ENCODE data around the gene THSD4. TPM values are rescaled to one million over a fixed set of nuclear protein-coding genes. Genes with fewer than 3 reads are reported as not detected.

THSD4 gene
- total RNA-seq, 2 experiments from 2014 or later: not detected

DNA sequence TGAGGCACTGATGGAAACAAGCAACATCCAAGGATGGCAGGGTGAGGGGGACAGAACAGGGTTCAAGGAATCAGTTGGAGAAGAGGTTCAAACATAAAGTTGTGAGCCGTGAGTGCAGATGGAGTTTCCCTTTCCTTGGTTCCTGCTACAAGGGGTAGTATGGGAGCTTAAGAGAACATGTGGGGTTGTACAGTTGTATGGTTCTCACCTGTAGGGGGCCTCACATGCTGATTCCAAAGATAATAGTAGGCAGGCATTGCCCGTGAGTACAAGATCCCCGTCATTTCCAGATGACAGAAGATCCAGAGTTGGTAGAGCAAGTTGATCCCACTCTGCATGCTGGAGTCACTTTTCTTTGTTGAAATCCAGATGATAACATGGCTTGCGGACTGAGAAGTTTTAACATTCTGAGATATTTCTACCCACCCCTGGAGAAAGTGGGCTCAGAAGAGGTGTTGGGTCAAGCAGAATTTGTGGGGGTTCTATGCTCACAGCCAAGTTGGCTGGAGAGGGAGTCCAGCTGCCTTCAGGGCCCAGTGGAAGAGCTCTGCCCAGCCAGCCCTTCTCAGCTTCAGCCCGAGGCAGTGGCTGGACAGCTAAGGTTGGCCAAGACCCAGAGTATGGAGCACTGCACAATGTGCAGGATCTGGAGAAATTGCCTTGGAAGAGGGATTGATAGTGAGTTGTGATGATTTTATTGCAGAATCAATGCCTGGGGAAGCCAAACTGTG is 141.8 kb downstream of the THSD4 start:
- BruUV-seq (replicated peaks): no TSS peak
- intact Hi-C loops (cut with micrococcal nuclease; ENCODE audit: unreplicated experiment): no loop called here
- no peak for TF ChIP-seq EZH2phosphoT487 (IDR thresholded peaks at IDR 0.05; ENCODE audit: borderline replicate concordance, low read depth, low read length)
- TF ChIP-seq CTCF (conservative IDR thresholded peaks at IDR 0.05; ENCODE audit: low read length): 0 out of 2 replicates have a peak, but pooled peaks have one; percentile 18
- no peaks in the 10 kb centered on the region for H3K9me3 ChIP-seq (ENCODE audit: low read length)
- CTCF ChIA-PET (ENCODE audit: unreplicated experiment): no interaction called here
- H2AFZ ChIP-seq (ENCODE audit: low read length): no peak overlapping the region
- no peaks in the 10 kb centered on the region for H3K79me2 ChIP-seq (ENCODE audit: insufficient read depth, low read depth, low read length)
- no peaks in the 10 kb centered on the region for H3K36me3 ChIP-seq (ENCODE audit: insufficient read depth, low read length)
- no peak overlapping the region for H3K27ac ChIP-seq (ENCODE audit: low read depth, low read length, poor library complexity, severe bottlenecking)
- H3K4me3 ChIP-seq (ENCODE audit: low read depth, low read length, poor library complexity, severe bottlenecking): no peak overlapping the region
- H3K9me2 ChIP-seq (ENCODE audit: insufficient read depth, low read length): no peaks in the 10 kb centered on the region
- no peaks in the 10 kb centered on the region for H3K4me1 ChIP-seq (ENCODE audit: insufficient read depth, low read length, poor library complexity, severe bottlenecking)
- no peak for DNase-seq (ENCODE audit: low spot score)
- POLR2A ChIA-PET: no interaction called here
- H4K20me1 ChIP-seq (ENCODE audit: insufficient read depth, low read length): no peaks in the 10 kb centered on the region
- no peak overlapping the region for H3K4me2 ChIP-seq (ENCODE audit: low read length)

DNA sequence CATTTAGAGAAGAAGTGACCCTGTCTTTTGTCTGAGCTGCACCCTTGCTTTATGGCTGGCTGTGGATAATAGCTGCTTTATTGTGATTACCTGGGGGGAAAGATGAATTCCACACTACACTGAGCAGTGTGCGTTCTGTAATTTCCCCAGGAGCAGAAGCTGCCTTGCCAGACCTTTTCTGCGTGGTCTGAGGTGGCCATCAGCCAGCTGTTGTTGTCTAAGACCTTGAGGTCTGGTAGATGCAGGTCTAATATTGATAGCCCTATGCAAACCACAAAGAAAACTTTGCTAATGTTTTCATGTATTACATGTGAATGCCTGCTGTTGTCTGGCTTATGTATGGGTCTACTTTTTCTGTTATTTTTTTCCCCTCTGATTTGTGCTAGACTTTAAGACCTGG is 144.6 kb downstream of the THSD4 start:
- no peak overlapping the region for H3K27ac ChIP-seq (ENCODE audit: low read depth, low read length, poor library complexity, severe bottlenecking)
- POLR2A ChIA-PET: no interaction called here

More for the DNA sequence above, 144.6 kb downstream of the THSD4 start:
- no peak for DNase-seq (ENCODE audit: low spot score)
- H2AFZ ChIP-seq (ENCODE audit: low read length): no peak overlapping the region
- H4K20me1 ChIP-seq (ENCODE audit: insufficient read depth, low read length): no peaks in the 10 kb centered on the region
- TF ChIP-seq CTCF (conservative IDR thresholded peaks at IDR 0.05; ENCODE audit: low read length) (no peak), EZH2phosphoT487 (IDR thresholded peaks at IDR 0.05; ENCODE audit: borderline replicate concordance, low read depth, low read length) (no peak)
- H3K36me3 ChIP-seq (ENCODE audit: insufficient read depth, low read length): no peaks in the 10 kb centered on the region
- no peaks in the 10 kb centered on the region for H3K79me2 ChIP-seq (ENCODE audit: insufficient read depth, low read depth, low read length)
- H3K4me2 ChIP-seq (ENCODE audit: low read length): no peak overlapping the region
- no peaks in the 10 kb centered on the region for H3K4me1 ChIP-seq (ENCODE audit: insufficient read depth, low read length, poor library complexity, severe bottlenecking)
- no peak overlapping the region for H3K4me3 ChIP-seq (ENCODE audit: low read depth, low read length, poor library complexity, severe bottlenecking)
- BruUV-seq (replicated peaks): no TSS peak
- no peaks in the 10 kb centered on the region for H3K9me2 ChIP-seq (ENCODE audit: insufficient read depth, low read length)
- no peaks in the 10 kb centered on the region for H3K9me3 ChIP-seq (ENCODE audit: low read length)
- intact Hi-C loops (cut with micrococcal nuclease; ENCODE audit: unreplicated experiment): no loop called here
- CTCF ChIA-PET (ENCODE audit: unreplicated experiment): no interaction called here
